DND-41 (cell line): Measurements from ENCODE around the gene SNTG2.

Experiments
- CTCF ChIP-seq: IDR thresholded peaks from 2 replicates; pipeline ENCODE4 v1.5.1; 2012; ENCODE audit warnings: borderline replicate concordance, low read length, moderate library complexity, mild to moderate bottlenecking; ENCODE audit not compliant: poor library complexity, severe bottlenecking; ENCODE audit errors: extremely low read depth
- EZH2 ChIP-seq: IDR thresholded peaks from 3 replicates; pipeline ENCODE4 v1.6.1; 2012; ENCODE audit warnings: borderline replicate concordance, low read depth, mild to moderate bottlenecking, moderate library complexity, low read length, inconsistent platforms; ENCODE audit not compliant: severe bottlenecking

DNA sequence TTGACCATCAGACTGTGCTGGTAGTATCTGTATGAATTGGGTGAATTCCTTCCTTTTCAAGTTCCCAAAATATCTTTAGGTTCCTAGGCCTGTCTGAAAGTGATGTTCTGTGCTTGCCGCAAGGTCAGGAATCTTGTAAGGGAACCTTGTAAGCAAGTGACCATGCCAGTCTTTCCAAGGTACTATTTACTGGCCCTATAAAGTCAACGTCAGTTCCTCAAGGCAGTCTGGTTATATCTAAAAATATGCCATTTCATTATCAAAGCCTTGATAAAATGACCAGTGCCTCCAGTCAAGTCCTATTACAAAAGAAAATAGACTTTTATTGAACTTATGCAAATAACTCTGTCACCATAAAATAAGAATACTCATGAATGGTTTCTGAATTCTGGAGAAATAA lies 374.2 kb downstream of the SNTG2 start:
- no peak for TF ChIP-seq CTCF
- TF ChIP-seq EZH2 = no peak
